HCT116 (cell line): ENCODE measurements around the gene LRP1. TPM values are rescaled to one million over a fixed set of nuclear protein-coding genes. Genes with fewer than 3 reads are reported as not detected.

Experiments used
- ATAC-seq: fragments of 200-7000 bp; cut with Tn5 transposase; 2 replicates; pipeline ENCODE4 v1.9.1; 2020; ENCODE audit warnings: mild to moderate bottlenecking, moderate library complexity
- BruUV-seq: library from RNA; stranded (reverse); fragments of 400-500 nt; replicated peaks from 2 replicates; lab custom pipeline; 2021; lab: Mats Ljungman, UMichigan
- CTCF ChIA-PET: fragments of 300-600 bp; sonication (Branson Sonifier 250); formaldehyde crosslinking; loops from one replicate; lab custom pipeline; 2021; ENCODE audit warnings: antibody characterized with exemption; lab: Charles Lee
- POLR2A ChIA-PET: fragments of 300-600, 350-600 bp; sonication (Branson Sonifier 250); formaldehyde crosslinking; loops from one replicate; lab custom pipeline; 2021; ENCODE audit warnings: antibody characterized with exemption; lab: Charles Lee
- RAD21 ChIA-PET, 2 experiments: fragments of 300-600 bp; sonication (Branson Sonifier 250); formaldehyde crosslinking; loops; one replicate each; lab custom pipeline; 2023; ENCODE audit warnings: low total read pairs in 2 of 2; ENCODE audit not compliant: uncharacterized antibody in 2 of 2, unreplicated experiment in 2 of 2, low non-redundant PET in 1 of 2; lab: Charles Lee
- DNase-seq: peaks from one replicate; pipeline ENCODE4 v3.0.0-alpha.2; 2010; ENCODE audit warnings: low read depth, low spot score
- H2AFZ ChIP-seq: fragments of 200-600 bp; shearing (Covaris generic), sonication (generic); 2 replicates; pipeline ENCODE4 v1.6.1; 2017; ENCODE audit warnings: low read depth, mixed run types, mixed read lengths, antibody characterized with exemption, low read length; ENCODE audit not compliant: poor library complexity, severe bottlenecking
- H3K27ac ChIP-seq: 2 replicates; pipeline ENCODE4 v1.5.1; 2012; ENCODE audit warnings: low read depth, low read length
- H3K27me3 ChIP-seq: fragments of 200-600 bp; sonication (generic); 2 replicates; pipeline ENCODE4 v1.6.1; 2016; ENCODE audit warnings: mixed run types, low read length, mixed read lengths; ENCODE audit not compliant: insufficient read depth
- H3K36me3 ChIP-seq, 2 experiments: fragments of 200-500 bp in 1 of 2; fragments of 200-600 bp in 1 of 2; sonication (Bioruptor generic) in 1 of 2; sonication (generic) in 1 of 2; 2 replicates each; pipeline versions ENCODE4 v1.5.1 to v1.6.1; 2014 to 2016; ENCODE audit warnings: low read length in 2 of 2, inconsistent platforms in 1 of 2, mixed read lengths in 1 of 2, mixed run types in 1 of 2; ENCODE audit not compliant: insufficient read depth in 2 of 2, control insufficient read depth in 1 of 2
- H3K4me1 ChIP-seq, 2 experiments: fragments of 200-600 bp in 1 of 2; sonication (generic) in 1 of 2; 2 replicates each; pipeline versions ENCODE4 v1.5.1 to v1.6.1; 2012 to 2017; ENCODE audit warnings: low read length in 2 of 2, inconsistent platforms in 1 of 2, mild to moderate bottlenecking in 1 of 2, mixed read lengths in 1 of 2, mixed run types in 1 of 2, moderate library complexity in 1 of 2; ENCODE audit not compliant: insufficient read depth in 2 of 2, control insufficient read depth in 1 of 2
- H3K4me2 ChIP-seq: fragments of 200-600 bp; sonication (generic); 2 replicates; pipeline ENCODE4 v1.6.1; 2017; ENCODE audit warnings: mixed run types, low read length, mixed read lengths
- H3K4me3 ChIP-seq, 2 experiments: fragments of 200-600 bp in 1 of 2; sonication (generic) in 1 of 2; replicated peaks in 1 of 2; 2 replicates each; pipeline ENCODE4 v1.5.1; 2011 to 2016; ENCODE audit warnings: low read length in 2 of 2, control low read depth in 1 of 2, low read depth in 1 of 2, mild to moderate bottlenecking in 1 of 2, mixed read lengths in 1 of 2, mixed run types in 1 of 2
- H3K79me2 ChIP-seq: fragments of 200-600 bp; sonication (generic); 2 replicates; pipeline ENCODE4 v1.6.1; 2017; ENCODE audit warnings: mild to moderate bottlenecking, mixed run types, low read length, moderate library complexity, mixed read lengths; ENCODE audit not compliant: insufficient read depth
- H3K9ac ChIP-seq: fragments of 200-600 bp; sonication (generic); 2 replicates; pipeline ENCODE4 v1.6.1; 2016; ENCODE audit warnings: low read length, mixed read lengths
- H3K9me2 ChIP-seq: fragments of 200-600 bp; sonication (generic), shearing (Covaris generic); 2 replicates; pipeline ENCODE4 v1.6.1; 2017; ENCODE audit warnings: mixed run types, mild to moderate bottlenecking, moderate library complexity; ENCODE audit not compliant: insufficient read depth
- H3K9me3 ChIP-seq, 2 experiments: fragments of 200-500 bp in 1 of 2; fragments of 200-600 bp in 1 of 2; sonication (Bioruptor generic) in 1 of 2; sonication (generic) in 1 of 2; 2 replicates each; pipeline ENCODE4 v1.6.1; 2014 to 2017; ENCODE audit warnings: low read length in 2 of 2, mixed read lengths in 2 of 2, inconsistent platforms in 1 of 2, low read depth in 1 of 2, mild to moderate bottlenecking in 1 of 2, mixed run types in 1 of 2, moderate library complexity in 1 of 2; ENCODE audit not compliant: control insufficient read depth in 1 of 2, insufficient read depth in 1 of 2
- H4K20me1 ChIP-seq: fragments of 200-600 bp; sonication (generic), shearing (Covaris generic); 2 replicates; pipeline ENCODE4 v1.6.1; 2017; ENCODE audit warnings: mixed run types, mild to moderate bottlenecking, moderate library complexity; ENCODE audit not compliant: insufficient read depth
- EZH2phosphoT487 ChIP-seq: fragments of 200-600 bp; IDR thresholded peaks from 2 replicates; pipeline ENCODE4 v1.6.1; 2018; ENCODE audit warnings: antibody characterized with exemption, borderline replicate concordance
- JUND ChIP-seq: IDR thresholded peaks from 2 replicates; pipeline ENCODE4 v1.6.1; 2012
- POLR2AphosphoS5 ChIP-seq: IDR thresholded peaks from 2 replicates; pipeline ENCODE4 v1.6.1; 2011; ENCODE audit warnings: mild to moderate bottlenecking, low read depth, low read length, moderate library complexity
- RAD21 ChIP-seq: IDR thresholded peaks from 2 replicates; pipeline ENCODE4 v1.6.1; 2012; ENCODE audit warnings: low read depth, mild to moderate bottlenecking
- SRF ChIP-seq: IDR thresholded peaks from 2 replicates; pipeline ENCODE4 v1.6.1; 2012; ENCODE audit warnings: low read depth
- ZFX ChIP-seq: fragments of 450-650 bp; IDR thresholded peaks from 2 replicates; pipeline ENCODE4 v1.6.1; 2017
- intact Hi-C: fragments of 100-400 bp; cut with micrococcal nuclease; formaldehyde crosslinking; loops from 2 replicates; pipeline ENCODE4 v1.10.0; 2022
- total RNA-seq: library from RNA; stranded (reverse); gene quantifications from one replicate; pipeline ENCODE4 v1.2.1, GENCODE V29; 2021; ENCODE audit not compliant: unreplicated experiment
- TF ChIP-seq, protein P1 (sequence below): IDR thresholded peaks from 2 replicates; pipeline ENCODE4 v1.6.1; 2012
- TF ChIP-seq, protein P2 (sequence below): IDR thresholded peaks from 2 replicates; pipeline ENCODE4 v1.6.1; 2011; ENCODE audit warnings: mild to moderate bottlenecking, low read length, moderate library complexity; ENCODE audit not compliant: insufficient replicate concordance; ENCODE audit errors: extremely low read depth
- TF ChIP-seq, protein P3 (sequence below): IDR thresholded peaks from 2 replicates; pipeline ENCODE4 v1.6.1; 2012

LRP1 gene
- total RNA-seq, 1 experiment from 2014 or later, result 12.0 TPM

DNA sequence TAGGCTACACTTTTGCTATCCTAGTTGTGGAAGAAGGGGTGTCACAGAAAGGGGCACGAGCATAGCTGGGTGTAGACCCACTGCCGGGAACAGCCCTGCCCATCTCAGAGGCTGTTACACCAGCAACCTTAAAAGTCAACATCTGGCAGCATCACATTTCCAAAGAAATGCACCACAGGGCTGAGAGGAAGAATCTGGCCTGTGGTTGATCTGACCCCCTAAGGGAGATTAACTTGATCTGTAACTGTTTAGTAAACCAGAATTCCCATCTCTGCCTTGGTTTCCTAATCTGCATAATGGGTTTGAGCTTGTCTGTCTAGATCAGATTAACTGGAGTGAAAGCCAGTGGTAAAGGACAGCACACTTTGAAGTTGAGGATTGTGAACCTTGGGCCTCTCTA lies 17.8 kb downstream of the LRP1 start:
- ChIA-PET POLR2A (no interaction called here), CTCF (no interaction called here), RAD21 (no interaction called here)
- ATAC-seq (no peak), DNase-seq (no peak)
- no peak for TF ChIP-seq RAD21
- no peak for TF ChIP-seq ZFX
- TF ChIP-seq, protein P1, sequence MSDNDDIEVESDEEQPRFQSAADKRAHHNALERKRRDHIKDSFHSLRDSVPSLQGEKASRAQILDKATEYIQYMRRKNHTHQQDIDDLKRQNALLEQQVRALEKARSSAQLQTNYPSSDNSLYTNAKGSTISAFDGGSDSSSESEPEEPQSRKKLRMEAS, result no peak
- no peak for TF ChIP-seq POLR2AphosphoS5
- TF ChIP-seq JUND, result no peak
- TF ChIP-seq, protein P2, sequence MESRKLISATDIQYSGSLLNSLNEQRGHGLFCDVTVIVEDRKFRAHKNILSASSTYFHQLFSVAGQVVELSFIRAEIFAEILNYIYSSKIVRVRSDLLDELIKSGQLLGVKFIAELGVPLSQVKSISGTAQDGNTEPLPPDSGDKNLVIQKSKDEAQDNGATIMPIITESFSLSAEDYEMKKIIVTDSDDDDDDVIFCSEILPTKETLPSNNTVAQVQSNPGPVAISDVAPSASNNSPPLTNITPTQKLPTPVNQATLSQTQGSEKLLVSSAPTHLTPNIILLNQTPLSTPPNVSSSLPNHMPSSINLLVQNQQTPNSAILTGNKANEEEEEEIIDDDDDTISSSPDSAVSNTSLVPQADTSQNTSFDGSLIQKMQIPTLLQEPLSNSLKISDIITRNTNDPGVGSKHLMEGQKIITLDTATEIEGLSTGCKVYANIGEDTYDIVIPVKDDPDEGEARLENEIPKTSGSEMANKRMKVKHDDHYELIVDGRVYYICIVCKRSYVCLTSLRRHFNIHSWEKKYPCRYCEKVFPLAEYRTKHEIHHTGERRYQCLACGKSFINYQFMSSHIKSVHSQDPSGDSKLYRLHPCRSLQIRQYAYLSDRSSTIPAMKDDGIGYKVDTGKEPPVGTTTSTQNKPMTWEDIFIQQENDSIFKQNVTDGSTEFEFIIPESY, result no peak
- TF ChIP-seq SRF, result no peak
- TF ChIP-seq, protein P3, sequence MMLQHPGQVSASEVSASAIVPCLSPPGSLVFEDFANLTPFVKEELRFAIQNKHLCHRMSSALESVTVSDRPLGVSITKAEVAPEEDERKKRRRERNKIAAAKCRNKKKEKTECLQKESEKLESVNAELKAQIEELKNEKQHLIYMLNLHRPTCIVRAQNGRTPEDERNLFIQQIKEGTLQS, result no peak
- no peak for TF ChIP-seq EZH2phosphoT487
- no peaks in the 10 kb centered on the region for H4K20me1 ChIP-seq
- BruUV-seq, result no TSS peak
- H3K4me2 ChIP-seq, result no peak overlapping the region
- intact Hi-C loops, result no loop called here
- no peak overlapping the region for H3K27ac ChIP-seq
- H3K9ac ChIP-seq, result no peak overlapping the region
- H3K79me2 ChIP-seq, result no peaks in the 10 kb centered on the region
- H3K36me3 ChIP-seq, result peaks cover 0 to 14% of the 10 kb centered on the region in 2 experiments; a peak in 2 of 4 replicates
- H3K4me1 ChIP-seq, result no peaks in the 10 kb centered on the region
- H3K9me2 ChIP-seq, result no peaks in the 10 kb centered on the region
- no peaks in the 10 kb centered on the region for H3K9me3 ChIP-seq
- no peaks in the 10 kb centered on the region for H3K27me3 ChIP-seq
- H3K4me3 ChIP-seq, result no peak overlapping the region
- no peak overlapping the region for H2AFZ ChIP-seq
